Retina (tissue), 1 donor: ENCODE data around the gene RPS6KA4.

Source experiments
- DNase-seq: peaks from one replicate; pipeline ENCODE4 v3.0.0-alpha.2; 2016

Gene RPS6KA4

DNA sequence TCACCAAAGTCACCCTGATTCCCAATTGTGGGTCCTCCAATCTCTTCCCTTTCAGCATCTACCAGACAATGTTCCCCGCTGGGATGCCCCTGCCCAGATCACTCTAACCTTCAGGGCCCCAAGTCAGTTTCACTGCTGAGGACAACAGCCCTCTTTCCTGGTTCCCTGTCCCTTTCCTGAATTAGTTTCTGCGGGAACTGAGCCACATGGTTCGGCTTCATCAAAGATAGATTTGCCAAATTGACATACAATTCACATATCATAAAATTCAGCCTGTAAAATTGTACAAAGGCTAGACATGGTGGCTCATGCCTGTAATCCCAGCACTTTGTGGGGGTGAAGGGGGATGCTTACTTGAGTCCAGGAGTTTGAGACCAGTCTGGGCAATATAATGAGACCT is 31.0 kb upstream of the RPS6KA4 start:
- no peak for DNase-seq

DNA sequence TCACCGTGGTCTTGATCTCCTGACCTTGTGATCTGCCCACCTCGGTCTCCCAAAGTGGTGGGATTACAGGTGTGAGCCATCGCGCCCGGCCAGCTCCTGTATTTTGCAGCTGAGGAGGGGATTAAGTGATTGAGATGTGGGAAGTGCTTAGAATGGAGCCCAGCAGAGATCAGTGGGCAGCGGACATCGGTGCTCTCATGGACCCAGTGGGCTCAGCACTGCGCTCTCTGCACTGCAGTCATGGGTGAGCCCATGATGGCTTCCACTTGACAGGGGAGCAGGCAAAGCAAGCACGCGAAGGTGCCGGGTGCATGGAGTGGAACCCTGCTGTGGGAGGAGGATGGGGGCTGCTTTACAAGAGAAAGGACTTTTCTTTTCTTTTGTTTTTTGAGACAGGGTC is 28.1 kb upstream of the RPS6KA4 start:
- DNase-seq = no peak

DNA sequence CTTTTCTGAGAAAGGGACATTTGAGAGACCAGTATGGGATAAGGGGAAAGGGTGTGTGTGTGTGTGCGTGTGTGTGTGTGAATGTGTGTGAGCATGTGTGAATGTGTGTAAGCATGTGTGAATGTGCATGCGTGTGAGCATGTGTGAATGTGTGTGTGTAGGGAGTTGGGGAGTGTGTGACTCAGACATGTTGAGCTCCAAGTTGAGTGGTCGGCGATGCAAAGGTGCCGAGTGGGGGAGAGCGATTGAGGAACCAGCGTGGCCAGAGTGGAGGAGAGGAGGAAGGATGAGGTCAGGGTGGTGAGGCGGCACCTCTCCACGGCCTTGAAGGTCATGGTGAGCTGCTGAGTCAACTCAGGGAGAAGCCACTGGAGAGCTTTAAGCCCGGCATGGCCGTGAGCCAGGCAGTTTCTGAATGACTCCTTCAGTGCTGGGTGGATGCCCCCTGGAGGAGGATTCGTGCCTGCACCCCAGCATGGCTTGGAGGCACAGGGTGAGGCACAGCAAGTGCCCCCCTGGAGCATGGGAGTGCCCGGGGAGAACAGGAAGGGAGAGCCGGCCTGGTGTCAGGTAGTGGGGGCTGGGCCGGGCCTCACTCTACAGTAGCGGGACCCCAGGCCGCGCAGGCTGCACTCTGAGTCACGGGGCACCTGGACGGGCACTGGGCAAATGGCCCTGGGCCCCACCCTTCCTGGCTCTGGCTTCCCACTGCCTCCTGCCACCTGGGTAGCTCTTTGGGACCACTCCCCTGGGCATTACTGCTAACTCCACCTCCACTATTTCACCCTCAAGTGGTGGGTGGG is 27.2 kb upstream of the RPS6KA4 start:
- DNase-seq = no peak

- DNase-seq = no peak
Measured at GRCh38 chr11:64333556-64333955, 25.4 kb upstream of the RPS6KA4 start.

- DNase-seq = peak; percentile 48
Measured at GRCh38 chr11:64334764-64335735, 23.9 kb upstream of the RPS6KA4 start.

DNA sequence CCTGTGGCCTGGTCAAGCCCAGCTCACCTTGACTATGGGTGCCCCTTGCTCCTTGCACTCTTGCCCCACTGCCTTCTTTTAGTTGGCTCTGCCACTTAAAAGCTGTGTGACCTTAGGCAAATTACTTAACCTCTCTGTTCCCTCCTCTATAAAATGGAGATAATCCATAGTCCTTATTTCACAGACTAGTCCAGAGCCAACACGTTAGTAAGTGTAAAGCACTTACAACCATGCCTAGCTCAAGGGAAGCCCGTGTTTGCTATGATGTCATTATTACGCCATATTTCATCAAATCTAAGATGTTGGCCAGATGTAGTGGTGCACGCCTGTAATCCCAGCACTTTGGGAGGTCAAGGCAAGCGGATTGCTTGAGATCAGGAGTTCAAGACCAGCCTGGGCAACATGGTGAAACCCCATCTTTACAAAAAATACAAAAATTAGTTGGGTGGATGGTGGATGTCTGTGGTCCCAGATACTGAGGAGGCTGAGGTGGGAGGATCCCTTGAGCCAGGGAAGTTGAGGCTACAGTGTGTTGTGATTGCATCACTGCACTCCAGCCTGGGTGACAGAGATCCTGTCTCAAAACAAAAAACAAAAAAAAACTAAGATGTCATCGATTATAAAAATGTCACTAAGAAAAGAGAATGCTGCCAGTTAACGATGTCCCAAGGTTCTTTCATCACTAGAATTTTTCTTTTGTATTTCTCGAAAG is 21.3 kb upstream of the RPS6KA4 start:
- no peak for DNase-seq

- DNase-seq = no peak
Measured at GRCh38 chr11:64338716-64339115, 20.2 kb upstream of the RPS6KA4 start.

GRCh38 chr11:64339286-64339685 is 19.7 kb upstream of the RPS6KA4 start:
- no peak for DNase-seq

GRCh38 chr11:64339754-64340408 is 19.1 kb upstream of the RPS6KA4 start, which contains the start of gene CCDC88B:
Gene CCDC88B, plus strand, starts transcription at chr11:64340204. Its CDS starts 63 bp downstream, at chr11:64340267.
- no peak for DNase-seq

GRCh38 chr11:64340671-64341335 is 18.2 kb upstream of the RPS6KA4 start:
- DNase-seq = peak; percentile 53

DNA sequence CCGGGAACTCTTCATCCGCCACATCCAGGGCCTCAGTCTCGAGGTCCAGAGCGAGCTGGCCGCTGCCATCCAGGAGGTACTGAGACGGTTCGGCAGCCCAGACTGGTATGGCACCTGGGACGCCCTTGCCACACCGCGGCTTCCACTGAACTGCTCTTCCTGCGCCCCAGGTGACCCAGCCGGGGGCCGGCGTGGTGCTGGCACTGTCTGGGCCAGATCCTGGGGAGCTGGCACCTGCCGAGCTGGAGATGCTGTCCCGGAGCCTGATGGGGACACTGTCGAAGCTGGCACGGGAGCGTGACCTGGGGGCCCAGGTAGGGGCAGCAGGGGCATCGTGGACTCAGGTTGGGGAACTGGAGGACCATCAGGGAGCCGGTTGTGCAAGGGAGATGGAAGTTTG is 17.5 kb upstream of the RPS6KA4 start:
- DNase-seq = no peak

GRCh38 chr11:64341851-64342791 is 16.8 kb upstream of the RPS6KA4 start:
- DNase-seq = peak; percentile 81

DNA sequence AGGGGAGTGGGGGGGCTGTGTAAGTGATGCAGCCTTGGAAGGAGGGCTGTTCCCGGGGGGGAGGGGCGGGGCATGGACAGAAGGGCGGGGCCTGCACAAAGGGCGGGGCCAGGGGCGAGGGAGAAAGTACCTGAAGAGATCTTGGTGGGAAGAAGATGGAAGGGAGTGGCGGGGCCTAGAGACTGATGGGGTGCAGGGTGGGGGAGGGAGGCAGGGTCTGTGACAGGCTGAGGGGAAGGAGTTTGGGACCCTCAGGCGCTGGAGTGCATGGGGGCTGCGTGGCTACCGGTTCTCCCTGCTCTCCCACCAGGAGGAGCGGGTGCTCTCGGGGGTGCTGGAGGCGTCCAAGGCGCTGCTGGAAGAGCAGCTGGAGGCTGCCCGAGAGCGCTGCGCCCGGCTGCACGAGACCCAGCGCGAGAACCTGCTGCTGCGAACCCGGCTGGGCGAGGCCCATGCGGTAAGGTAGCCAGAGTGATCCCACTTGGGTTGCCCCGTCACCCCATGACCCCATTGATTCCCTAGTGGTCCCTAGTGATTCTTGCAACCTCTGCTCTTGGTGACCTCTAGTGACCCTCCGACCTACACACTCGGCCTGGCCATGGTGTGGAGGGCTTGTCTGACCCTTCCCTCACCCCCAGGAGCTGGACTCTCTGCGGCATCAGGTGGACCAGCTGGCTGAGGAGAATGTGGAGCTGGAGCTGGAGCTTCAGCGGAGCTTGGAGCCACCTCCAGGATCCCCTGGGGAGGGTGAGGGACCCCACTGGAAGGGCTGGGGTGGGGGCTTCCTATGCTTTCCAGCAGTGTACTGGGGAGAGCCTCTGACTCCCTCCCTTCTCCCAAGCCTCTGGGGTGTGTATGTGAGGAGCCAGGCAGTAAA is 15.9 kb upstream of the RPS6KA4 start:
- peak; percentile 15 for DNase-seq

DNA sequence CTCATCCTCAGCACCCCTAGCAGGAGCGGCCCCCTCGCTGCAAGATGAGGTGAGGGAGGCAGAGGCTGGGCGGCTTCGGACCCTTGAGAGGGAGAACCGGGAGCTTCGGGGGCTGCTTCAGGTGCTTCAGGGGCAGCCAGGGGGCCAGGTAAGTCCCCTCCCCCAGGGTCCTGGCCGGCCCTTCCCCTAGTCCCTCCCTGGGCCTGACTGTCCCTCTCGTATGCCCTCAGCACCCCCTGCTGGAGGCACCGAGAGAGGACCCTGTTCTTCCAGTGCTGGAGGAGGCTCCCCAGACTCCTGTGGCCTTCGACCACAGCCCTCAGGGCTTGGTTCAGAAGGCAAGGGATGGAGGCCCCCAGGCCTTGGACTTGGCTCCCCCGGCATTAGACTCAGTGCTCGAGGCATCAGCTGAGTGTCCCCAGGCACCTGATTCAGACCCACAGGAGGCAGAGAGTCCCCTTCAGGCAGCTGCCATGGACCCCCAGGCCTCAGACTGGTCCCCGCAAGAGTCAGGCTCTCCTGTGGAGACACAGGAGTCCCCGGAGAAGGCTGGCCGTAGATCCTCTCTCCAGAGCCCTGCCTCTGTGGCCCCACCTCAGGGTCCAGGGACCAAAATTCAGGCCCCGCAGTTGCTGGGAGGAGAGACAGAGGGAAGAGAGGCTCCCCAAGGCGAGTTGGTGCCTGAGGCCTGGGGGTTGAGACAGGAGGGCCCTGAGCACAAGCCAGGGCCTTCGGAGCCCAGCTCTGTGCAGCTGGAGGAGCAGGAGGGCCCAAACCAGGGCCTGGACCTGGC is 15.0 kb upstream of the RPS6KA4 start:
- DNase-seq = no peak

DNA sequence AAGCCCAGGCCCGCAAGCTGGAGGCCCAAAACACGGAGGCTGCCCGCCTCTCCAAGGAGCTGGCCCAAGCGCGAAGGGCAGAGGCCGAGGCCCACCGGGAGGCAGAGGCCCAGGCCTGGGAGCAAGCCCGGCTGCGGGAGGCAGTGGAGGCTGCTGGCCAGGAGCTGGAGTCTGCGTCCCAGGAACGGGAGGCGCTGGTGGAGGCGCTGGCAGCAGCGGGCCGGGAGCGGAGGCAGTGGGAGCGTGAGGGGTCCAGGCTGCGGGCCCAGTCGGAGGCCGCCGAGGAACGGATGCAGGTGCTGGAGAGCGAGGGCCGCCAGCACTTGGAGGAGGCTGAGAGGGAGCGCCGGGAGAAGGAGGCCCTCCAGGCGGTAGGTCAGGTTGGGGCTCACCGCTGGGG is 14.2 kb upstream of the RPS6KA4 start:
- no peak for DNase-seq

DNA sequence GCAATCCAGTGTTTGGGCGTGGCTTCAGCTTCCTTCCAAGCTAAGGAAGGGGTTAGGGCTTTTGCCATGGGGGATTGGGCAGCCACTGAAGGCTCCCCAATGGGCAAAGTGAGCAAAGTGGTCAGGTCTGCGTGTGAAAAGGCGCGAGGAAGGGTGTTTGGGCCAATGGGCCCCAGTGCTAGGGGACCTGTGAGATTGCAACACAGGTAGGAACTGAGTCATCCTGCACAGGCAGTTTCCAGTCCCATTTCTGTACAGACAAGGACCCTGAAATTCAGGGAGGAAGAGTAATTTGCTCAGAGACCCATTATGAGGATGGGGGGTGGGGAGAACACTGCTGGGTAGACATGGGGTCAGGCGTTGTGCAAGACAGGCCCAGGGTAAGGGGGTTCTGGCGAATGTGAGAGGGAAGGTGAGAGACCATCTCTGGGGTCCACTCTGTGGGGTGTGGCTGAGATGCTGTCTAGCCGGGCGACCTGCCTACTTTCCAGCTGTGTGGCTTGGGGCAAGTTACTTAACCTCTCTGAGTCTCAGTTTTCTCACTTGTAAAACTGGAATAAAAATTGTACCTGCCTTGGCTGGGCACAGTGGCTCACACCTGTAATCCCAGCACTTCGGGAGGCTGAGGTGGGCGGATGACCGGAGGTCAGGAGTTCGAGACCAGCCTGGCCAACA is 11.6 kb upstream of the RPS6KA4 start:
- DNase-seq = no peak

DNA sequence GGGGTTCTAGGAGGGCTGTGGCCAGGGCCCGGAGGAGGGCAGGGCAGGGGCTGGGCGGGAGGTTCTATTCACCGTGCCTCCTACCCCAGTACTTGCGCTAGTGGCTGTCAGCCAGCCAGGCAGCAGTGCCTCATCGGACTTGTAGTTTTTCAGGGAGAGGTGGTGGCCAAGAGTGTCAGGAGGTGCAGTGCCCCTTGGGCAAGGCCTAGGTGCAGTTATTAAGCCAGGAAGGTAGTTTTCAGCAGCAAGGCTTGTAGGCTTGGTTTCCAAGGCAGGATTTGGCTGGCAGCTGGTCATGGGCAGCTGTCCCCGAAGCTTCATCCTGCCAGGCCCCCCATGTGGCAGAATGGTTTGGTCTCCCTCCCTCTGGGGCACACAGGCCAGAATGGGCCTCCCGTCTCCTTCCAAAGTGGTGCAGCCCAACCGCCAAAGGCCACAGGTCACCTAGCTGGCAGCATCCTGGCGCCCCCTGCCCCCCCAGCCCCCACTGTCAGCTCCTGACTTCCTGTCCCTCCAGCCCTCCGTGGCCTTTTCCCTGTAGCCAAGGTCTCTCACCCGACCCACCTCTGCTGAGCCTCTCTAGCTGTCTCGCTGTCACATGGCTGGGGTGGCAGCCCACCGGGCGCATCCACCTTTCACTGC is 10.5 kb upstream of the RPS6KA4 start:
- no peak for DNase-seq

- no peak for DNase-seq
Measured at GRCh38 chr11:64349025-64349387, 10.0 kb upstream of the RPS6KA4 start.
